H1 (cell line): ENCODE measurements around the gene ZNRF2. TPM values are rescaled to one million over a fixed set of nuclear protein-coding genes. Genes with fewer than 3 reads are reported as not detected.

Source experiments
- BACH1 ChIP-seq: IDR thresholded peaks from 2 replicates; pipeline ENCODE4 v1.6.1; 2012; ENCODE audit warnings: low read length, improper control_type of control experiment
- EP300 ChIP-seq, 2 experiments: IDR thresholded peaks; 1 replicate in 1 of 2; 2 replicates in 1 of 2; pipeline ENCODE4 v1.6.1; 2011 to 2012; ENCODE audit warnings: low read depth in 2 of 2, low read length in 2 of 2, mild to moderate bottlenecking in 2 of 2, borderline replicate concordance in 1 of 2, inconsistent platforms in 1 of 2, moderate library complexity in 1 of 2
- KDM1A ChIP-seq: fragments of 200-600, 300-600 bp; sonication (generic); IDR thresholded peaks from 2 replicates; pipeline ENCODE4 v1.7.1; 2016; ENCODE audit warnings: mild to moderate bottlenecking, low read length, borderline replicate concordance
- KDM4A ChIP-seq: IDR thresholded peaks from one replicate; pipeline ENCODE4 v1.7.1; 2012; ENCODE audit warnings: low read depth, mild to moderate bottlenecking, moderate library complexity, low read length, inconsistent platforms; ENCODE audit not compliant: severe bottlenecking
- POLR2A ChIP-seq, 2 experiments: IDR thresholded peaks; 1 replicate in 1 of 2; 2 replicates in 1 of 2; pipeline ENCODE4 v1.6.1; 2011; ENCODE audit warnings: low read depth in 2 of 2, low read length in 2 of 2, mild to moderate bottlenecking in 2 of 2; ENCODE audit errors: control extremely low read depth in 1 of 2
- SIX5 ChIP-seq: IDR thresholded peaks from 2 replicates; pipeline ENCODE4 v1.6.1; 2011; ENCODE audit warnings: mild to moderate bottlenecking, low read depth, low read length
- SP2 ChIP-seq: IDR thresholded peaks from 2 replicates; pipeline ENCODE4 v1.6.1; 2012; ENCODE audit warnings: mild to moderate bottlenecking, low read length, inconsistent platforms
- TAF1 ChIP-seq: IDR thresholded peaks from 2 replicates; pipeline ENCODE4 v1.6.1; 2011; ENCODE audit warnings: mild to moderate bottlenecking, low read depth, low read length
- TCF12 ChIP-seq: IDR thresholded peaks from 2 replicates; pipeline ENCODE4 v1.6.1; 2011; ENCODE audit warnings: low read depth, mild to moderate bottlenecking, low read length
- TEAD4 ChIP-seq: IDR thresholded peaks from 2 replicates; pipeline ENCODE4 v1.6.1; 2012; ENCODE audit warnings: low read depth, low read length, inconsistent platforms, mixed read lengths
- YY1 ChIP-seq: IDR thresholded peaks from 2 replicates; pipeline ENCODE4 v1.6.1; 2011; ENCODE audit warnings: low read depth, mild to moderate bottlenecking, low read length
- polyA plus RNA-seq, 7 experiments: library from polyadenylated mRNA; depleted of rRNA in 3 of 7; stranded (reverse) in 5 of 7; unstranded in 2 of 7; fragments of >200 nt in 5 of 7; fragments of 200-250 nt in 2 of 7; gene quantifications; 1 replicate in 5 of 7; 2 replicates in 1 of 7; 4 replicates in 1 of 7; pipeline versions ENCODE4 v1.2.1 to v1.2.3, GENCODE V29; 2011 to 2013; ENCODE audit warnings: missing spikeins in 2 of 7, mixed read lengths in 2 of 7
- total RNA-seq: library from RNA; stranded (reverse); fragmentation: NEBNext Ultra II Directional; extraction: Animal tissue kit (Norgen Biotek cat#: 25700); gene quantifications from 2 replicates; pipeline ENCODE4 v1.2.1, GENCODE V29; 2021
- TF ChIP-seq, protein P1 (sequence below): fragments of 300-600 bp; sonication (generic); IDR thresholded peaks from 2 replicates; pipeline ENCODE4 v1.7.1; 2012; ENCODE audit warnings: low read length, moderate library complexity, mild to moderate bottlenecking, inconsistent platforms; ENCODE audit not compliant: insufficient replicate concordance

Gene ZNRF2
- total and polyA plus RNA-seq, 2 of the 8 experiments (the other 6 are each of a cell fraction or from before 2014, with no cell fraction given) = 2.9 to 16.2 TPM

GRCh38 chr7:30276203-30276900 is 8.0 kb upstream of the ZNRF2 start (continued):
- TF ChIP-seq KDM1A = no peak
- TF ChIP-seq TCF12 = no peak
- no peak for TF ChIP-seq TAF1
- TF ChIP-seq YY1 = no peak
- TF ChIP-seq SIX5 = no peak
- TF ChIP-seq KDM4A = no peak
- no peak for TF ChIP-seq TEAD4
- TF ChIP-seq EP300 (IDR thresholded peaks at IDR 0.05; ENCODE audit: borderline replicate concordance in 1 of 2, low read depth in 2 of 2, low read length in 2 of 2) = no peak
- TF ChIP-seq POLR2A (IDR thresholded peaks at IDR 0.05; ENCODE audit: control extremely low read depth in 1 of 2, low read depth in 2 of 2, low read length in 2 of 2) = no peak
- no peak for TF ChIP-seq SP2
- TF ChIP-seq, protein P1, sequence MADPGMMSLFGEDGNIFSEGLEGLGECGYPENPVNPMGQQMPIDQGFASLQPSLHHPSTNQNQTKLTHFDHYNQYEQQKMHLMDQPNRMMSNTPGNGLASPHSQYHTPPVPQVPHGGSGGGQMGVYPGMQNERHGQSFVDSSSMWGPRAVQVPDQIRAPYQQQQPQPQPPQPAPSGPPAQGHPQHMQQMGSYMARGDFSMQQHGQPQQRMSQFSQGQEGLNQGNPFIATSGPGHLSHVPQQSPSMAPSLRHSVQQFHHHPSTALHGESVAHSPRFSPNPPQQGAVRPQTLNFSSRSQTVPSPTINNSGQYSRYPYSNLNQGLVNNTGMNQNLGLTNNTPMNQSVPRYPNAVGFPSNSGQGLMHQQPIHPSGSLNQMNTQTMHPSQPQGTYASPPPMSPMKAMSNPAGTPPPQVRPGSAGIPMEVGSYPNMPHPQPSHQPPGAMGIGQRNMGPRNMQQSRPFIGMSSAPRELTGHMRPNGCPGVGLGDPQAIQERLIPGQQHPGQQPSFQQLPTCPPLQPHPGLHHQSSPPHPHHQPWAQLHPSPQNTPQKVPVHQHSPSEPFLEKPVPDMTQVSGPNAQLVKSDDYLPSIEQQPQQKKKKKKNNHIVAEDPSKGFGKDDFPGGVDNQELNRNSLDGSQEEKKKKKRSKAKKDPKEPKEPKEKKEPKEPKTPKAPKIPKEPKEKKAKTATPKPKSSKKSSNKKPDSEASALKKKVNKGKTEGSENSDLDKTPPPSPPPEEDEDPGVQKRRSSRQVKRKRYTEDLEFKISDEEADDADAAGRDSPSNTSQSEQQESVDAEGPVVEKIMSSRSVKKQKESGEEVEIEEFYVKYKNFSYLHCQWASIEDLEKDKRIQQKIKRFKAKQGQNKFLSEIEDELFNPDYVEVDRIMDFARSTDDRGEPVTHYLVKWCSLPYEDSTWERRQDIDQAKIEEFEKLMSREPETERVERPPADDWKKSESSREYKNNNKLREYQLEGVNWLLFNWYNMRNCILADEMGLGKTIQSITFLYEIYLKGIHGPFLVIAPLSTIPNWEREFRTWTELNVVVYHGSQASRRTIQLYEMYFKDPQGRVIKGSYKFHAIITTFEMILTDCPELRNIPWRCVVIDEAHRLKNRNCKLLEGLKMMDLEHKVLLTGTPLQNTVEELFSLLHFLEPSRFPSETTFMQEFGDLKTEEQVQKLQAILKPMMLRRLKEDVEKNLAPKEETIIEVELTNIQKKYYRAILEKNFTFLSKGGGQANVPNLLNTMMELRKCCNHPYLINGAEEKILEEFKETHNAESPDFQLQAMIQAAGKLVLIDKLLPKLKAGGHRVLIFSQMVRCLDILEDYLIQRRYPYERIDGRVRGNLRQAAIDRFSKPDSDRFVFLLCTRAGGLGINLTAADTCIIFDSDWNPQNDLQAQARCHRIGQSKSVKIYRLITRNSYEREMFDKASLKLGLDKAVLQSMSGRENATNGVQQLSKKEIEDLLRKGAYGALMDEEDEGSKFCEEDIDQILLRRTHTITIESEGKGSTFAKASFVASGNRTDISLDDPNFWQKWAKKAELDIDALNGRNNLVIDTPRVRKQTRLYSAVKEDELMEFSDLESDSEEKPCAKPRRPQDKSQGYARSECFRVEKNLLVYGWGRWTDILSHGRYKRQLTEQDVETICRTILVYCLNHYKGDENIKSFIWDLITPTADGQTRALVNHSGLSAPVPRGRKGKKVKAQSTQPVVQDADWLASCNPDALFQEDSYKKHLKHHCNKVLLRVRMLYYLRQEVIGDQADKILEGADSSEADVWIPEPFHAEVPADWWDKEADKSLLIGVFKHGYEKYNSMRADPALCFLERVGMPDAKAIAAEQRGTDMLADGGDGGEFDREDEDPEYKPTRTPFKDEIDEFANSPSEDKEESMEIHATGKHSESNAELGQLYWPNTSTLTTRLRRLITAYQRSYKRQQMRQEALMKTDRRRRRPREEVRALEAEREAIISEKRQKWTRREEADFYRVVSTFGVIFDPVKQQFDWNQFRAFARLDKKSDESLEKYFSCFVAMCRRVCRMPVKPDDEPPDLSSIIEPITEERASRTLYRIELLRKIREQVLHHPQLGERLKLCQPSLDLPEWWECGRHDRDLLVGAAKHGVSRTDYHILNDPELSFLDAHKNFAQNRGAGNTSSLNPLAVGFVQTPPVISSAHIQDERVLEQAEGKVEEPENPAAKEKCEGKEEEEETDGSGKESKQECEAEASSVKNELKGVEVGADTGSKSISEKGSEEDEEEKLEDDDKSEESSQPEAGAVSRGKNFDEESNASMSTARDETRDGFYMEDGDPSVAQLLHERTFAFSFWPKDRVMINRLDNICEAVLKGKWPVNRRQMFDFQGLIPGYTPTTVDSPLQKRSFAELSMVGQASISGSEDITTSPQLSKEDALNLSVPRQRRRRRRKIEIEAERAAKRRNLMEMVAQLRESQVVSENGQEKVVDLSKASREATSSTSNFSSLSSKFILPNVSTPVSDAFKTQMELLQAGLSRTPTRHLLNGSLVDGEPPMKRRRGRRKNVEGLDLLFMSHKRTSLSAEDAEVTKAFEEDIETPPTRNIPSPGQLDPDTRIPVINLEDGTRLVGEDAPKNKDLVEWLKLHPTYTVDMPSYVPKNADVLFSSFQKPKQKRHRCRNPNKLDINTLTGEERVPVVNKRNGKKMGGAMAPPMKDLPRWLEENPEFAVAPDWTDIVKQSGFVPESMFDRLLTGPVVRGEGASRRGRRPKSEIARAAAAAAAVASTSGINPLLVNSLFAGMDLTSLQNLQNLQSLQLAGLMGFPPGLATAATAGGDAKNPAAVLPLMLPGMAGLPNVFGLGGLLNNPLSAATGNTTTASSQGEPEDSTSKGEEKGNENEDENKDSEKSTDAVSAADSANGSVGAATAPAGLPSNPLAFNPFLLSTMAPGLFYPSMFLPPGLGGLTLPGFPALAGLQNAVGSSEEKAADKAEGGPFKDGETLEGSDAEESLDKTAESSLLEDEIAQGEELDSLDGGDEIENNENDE = no peak
- TF ChIP-seq BACH1 = no peak
